Measurements from ENCODE around the gene PDIA2.

The PDIA2 gene, protein sequence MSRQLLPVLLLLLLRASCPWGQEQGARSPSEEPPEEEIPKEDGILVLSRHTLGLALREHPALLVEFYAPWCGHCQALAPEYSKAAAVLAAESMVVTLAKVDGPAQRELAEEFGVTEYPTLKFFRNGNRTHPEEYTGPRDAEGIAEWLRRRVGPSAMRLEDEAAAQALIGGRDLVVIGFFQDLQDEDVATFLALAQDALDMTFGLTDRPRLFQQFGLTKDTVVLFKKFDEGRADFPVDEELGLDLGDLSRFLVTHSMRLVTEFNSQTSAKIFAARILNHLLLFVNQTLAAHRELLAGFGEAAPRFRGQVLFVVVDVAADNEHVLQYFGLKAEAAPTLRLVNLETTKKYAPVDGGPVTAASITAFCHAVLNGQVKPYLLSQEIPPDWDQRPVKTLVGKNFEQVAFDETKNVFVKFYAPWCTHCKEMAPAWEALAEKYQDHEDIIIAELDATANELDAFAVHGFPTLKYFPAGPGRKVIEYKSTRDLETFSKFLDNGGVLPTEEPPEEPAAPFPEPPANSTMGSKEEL

GRCh38 chr16:283033-283805, at the start of gene PDIA2:
Gene PDIA2 (plus strand): TSS chr16:283164. CDS start chr16:283170, 6 bp downstream.
- H3K4me3 ChIP-seq (replicated peaks; ENCODE audit: low read depth, low read length): no peak within 1 kb of the TSS
- DNase-seq (ENCODE audit: low read depth): no peak
- TF ChIP-seq, protein P1, sequence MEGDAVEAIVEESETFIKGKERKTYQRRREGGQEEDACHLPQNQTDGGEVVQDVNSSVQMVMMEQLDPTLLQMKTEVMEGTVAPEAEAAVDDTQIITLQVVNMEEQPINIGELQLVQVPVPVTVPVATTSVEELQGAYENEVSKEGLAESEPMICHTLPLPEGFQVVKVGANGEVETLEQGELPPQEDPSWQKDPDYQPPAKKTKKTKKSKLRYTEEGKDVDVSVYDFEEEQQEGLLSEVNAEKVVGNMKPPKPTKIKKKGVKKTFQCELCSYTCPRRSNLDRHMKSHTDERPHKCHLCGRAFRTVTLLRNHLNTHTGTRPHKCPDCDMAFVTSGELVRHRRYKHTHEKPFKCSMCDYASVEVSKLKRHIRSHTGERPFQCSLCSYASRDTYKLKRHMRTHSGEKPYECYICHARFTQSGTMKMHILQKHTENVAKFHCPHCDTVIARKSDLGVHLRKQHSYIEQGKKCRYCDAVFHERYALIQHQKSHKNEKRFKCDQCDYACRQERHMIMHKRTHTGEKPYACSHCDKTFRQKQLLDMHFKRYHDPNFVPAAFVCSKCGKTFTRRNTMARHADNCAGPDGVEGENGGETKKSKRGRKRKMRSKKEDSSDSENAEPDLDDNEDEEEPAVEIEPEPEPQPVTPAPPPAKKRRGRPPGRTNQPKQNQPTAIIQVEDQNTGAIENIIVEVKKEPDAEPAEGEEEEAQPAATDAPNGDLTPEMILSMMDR (IDR thresholded peaks at IDR 0.05; ENCODE audit: low read length, missing control alignments): no peak

- peak; percentile 91 for DNase-seq (ENCODE audit: low read depth)
- peak within 1 kb of the TSS; percentile 94 for H3K4me3 ChIP-seq (replicated peaks; ENCODE audit: low read depth, low read length)
- TF ChIP-seq, protein P1 (IDR thresholded peaks at IDR 0.05; ENCODE audit: low read length, missing control alignments): peak; percentile 32
These were observed 48.3 kb upstream of the PDIA2 start, which contains the start of gene FAM234A for GRCh38 chr16:234468-235305. Gene FAM234A (plus strand): TSS chr16:234821. CDS start chr16:254414, 19,593 bp downstream.

- peak; percentile 8 for DNase-seq (ENCODE audit: low read depth)
- TF ChIP-seq, protein P1 (IDR thresholded peaks at IDR 0.05; ENCODE audit: low read length, missing control alignments): no peak
- H3K4me3 ChIP-seq (replicated peaks; ENCODE audit: low read depth, low read length): no peak overlapping the region
These were observed 43.1 kb upstream of the PDIA2 start for GRCh38 chr16:239948-240277.

GRCh38 chr16:240559-240958, 42.4 kb upstream of the PDIA2 start:
- TF ChIP-seq, protein P1 (IDR thresholded peaks at IDR 0.05; ENCODE audit: low read length, missing control alignments): no peak
- no peak for DNase-seq (ENCODE audit: low read depth)
- no peak overlapping the region for H3K4me3 ChIP-seq (replicated peaks; ENCODE audit: low read depth, low read length)

DNA sequence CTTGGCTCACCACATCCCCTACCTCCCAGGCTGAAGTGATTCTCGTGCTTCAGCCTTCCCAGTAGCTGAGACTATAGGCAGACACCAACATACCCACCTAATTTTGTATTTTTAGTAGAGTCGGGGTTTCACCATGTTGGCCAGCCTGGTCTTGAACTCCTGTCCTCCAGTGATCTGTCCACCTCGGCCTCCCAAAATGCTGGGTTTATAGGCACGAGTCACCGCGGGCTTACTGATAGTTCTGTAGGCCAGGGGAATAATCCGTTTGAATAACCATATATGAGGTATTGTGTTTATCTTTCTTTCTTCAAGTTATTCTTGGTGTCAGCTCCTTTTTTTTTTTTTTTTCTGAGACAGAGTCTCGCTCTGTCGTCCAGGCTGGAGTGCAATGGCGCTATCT, 40.7 kb upstream of the PDIA2 start:
- no peak for DNase-seq (ENCODE audit: low read depth)
- TF ChIP-seq, protein P1 (IDR thresholded peaks at IDR 0.05; ENCODE audit: low read length, missing control alignments): no peak
- no peak overlapping the region for H3K4me3 ChIP-seq (replicated peaks; ENCODE audit: low read depth, low read length)

DNA sequence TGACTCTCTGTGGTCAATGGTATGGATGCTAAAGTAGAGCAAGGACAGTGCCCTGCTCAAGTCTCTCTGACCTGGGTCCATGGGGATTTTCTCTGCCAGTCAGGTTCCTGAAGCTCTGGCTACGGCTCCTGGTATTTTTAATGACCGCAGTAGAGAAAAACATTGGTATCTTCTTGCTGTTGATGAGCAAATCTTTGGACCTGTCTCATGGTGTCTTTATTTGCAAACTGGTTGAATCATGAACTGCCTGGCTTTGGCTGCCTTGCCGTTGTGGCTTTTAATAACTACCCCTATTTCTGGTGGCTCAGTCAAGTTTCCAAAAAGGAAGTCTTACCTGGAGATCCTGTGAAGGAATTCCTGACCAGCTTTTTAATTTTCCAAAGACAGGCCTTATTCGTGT, 39.6 kb upstream of the PDIA2 start:
- no peak overlapping the region for H3K4me3 ChIP-seq (replicated peaks; ENCODE audit: low read depth, low read length)
- TF ChIP-seq, protein P1 (IDR thresholded peaks at IDR 0.05; ENCODE audit: low read length, missing control alignments): no peak
- DNase-seq (ENCODE audit: low read depth): no peak

Data from fibroblast of pulmonary artery (primary cell).